GM21576 (cell line): Measurements from ENCODE around the gene TALDO1.
A peak's percentile ranks its signal among the peaks of the same experiment; 100 is the strongest.

Experiments used
- ATAC-seq: cut with Tn5 transposase; IDR thresholded peaks from one replicate; pipeline ENCODE4 v1.9.1; 2021; ENCODE audit warnings: mild to moderate bottlenecking, moderate library complexity; ENCODE audit not compliant: unreplicated experiment

The TALDO1 gene

GRCh38 chr11:747158-748006, at the start of gene TALDO1:
TALDO1 (plus strand) TSS chr11:747464; CDS start chr11:747482, 18 bp downstream.
- ATAC-seq, result peak; percentile 87

- ATAC-seq, result no peak
Observed at GRCh38 chr11:697811-698311, 49.4 kb upstream of the TALDO1 start.

GRCh38 chr11:698493-699115, 48.7 kb upstream of the TALDO1 start:
- no peak for ATAC-seq

- no peak for ATAC-seq
Observed at GRCh38 chr11:699116-699508, 48.2 kb upstream of the TALDO1 start.

DNA sequence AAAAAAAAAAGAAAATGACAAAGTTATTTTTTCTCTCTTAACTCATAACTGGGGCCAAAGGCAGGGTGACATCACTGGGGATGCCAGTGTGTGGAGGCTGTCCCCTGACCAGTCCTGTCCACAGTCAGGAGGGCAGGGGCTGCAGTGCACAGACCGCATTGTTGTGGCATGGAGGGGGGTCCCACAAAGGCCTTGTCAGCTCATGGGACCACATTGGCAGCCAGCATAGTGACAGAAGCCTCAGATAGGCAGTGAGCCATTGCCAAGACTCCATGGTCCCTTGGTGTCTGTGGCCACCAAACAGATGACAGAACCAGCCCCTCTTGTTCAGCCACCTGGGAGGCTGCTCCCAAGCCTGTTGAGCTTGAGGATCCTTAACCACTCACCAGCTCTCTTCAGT, 47.5 kb upstream of the TALDO1 start:
- no peak for ATAC-seq

GRCh38 chr11:701741-702461, 45.4 kb upstream of the TALDO1 start:
- ATAC-seq, result no peak

GRCh38 chr11:702462-703461, 44.5 kb upstream of the TALDO1 start:
- no peak for ATAC-seq

GRCh38 chr11:703506-703905, 43.8 kb upstream of the TALDO1 start:
- ATAC-seq, result no peak

DNA sequence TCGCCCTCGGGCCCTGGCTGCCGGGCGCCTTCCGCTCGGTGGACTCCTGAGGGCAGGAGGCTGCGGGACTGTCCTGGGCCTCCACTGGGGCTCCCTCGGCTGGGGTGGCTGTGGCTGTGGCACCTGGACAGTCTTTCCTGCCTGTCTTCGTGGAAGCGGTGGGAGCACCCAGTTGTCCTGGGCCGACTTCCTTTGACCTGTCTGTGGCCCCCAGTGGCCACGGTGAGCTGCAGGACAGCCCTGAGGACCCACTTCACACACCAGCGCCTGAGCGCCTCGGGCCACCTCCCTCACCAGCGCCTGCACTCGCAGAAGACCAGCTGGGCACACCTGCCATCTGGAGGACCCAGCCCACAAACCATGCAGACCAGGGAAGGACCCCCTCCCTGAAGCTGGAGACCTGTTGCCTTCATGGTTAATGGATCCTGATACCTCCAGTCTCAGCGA, 43.0 kb upstream of the TALDO1 start:
- no peak for ATAC-seq

DNA sequence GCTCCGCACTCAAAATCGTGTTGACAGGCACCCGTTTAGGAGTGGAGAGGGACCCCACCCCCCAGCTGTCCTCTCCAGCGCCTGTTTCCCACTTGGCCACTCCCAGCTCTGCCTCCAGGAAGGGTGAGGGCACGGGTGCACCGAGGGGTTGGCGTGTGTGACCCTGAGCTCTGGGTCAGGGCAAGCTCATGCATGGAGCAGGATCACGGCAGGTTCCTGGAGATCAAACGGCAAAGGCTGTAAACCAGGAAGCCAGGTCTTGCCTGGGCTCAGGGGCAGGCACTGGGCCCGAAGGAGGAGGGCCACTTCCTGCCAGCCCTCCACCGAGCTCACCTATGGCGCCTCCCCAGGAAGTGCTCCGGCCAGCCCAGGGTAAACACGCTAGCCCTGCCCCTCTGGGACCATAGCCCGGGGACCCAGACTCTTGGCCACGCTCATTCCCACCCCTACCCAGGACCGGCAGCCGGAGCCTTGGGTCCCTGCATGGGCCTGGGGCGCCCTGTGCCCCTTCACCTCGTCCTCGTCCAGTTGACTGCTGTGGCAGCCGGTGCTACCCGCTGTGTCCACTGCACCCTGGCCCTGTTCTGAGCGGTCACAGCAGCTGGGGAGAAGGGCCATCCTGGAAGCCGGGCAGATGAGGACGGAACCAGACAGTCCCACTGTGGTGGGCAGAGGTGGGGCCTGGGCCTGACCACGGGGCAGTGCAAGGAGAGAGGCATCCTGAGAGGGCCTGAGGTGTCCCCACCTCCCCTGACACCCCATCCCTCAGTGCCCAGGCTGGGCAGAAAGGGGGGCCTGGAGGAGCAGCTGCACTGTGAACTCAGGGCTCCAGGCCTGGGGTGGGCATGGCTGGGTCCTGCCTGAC, 42.3 kb upstream of the TALDO1 start:
- no peak for ATAC-seq

GRCh38 chr11:705646-706438, 41.4 kb upstream of the TALDO1 start, which contains the start of gene EPS8L2:
EPS8L2 (plus strand) TSS chr11:706231; CDS start chr11:709408, 3,177 bp downstream.
- ATAC-seq, result no peak

DNA sequence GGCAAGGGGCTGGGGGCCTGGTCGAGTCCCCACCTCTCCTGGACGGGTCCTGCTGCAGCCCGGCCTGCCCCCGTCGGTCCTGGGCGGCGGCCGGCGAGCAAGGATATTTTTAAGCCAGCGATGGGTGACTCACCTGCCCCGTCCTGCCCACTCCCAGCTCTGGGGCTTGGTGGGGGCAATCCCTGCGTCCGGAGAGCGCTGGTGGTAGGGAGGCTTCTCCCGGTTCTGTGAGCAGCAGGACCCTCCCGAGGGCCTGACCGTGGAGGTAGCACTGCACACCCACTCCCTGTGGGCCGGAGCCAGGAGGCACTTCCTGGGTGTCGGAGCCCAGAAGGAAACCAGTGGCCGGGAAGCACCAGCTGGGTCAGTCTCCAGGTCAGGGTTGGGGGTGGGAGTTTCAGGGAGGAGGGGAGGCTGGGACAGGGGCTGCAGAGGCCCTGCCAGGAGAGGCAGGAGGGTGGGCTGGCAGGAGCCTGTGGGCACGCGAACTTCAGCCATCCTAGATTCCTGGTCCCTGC, 40.8 kb upstream of the TALDO1 start:
- ATAC-seq, result no peak

DNA sequence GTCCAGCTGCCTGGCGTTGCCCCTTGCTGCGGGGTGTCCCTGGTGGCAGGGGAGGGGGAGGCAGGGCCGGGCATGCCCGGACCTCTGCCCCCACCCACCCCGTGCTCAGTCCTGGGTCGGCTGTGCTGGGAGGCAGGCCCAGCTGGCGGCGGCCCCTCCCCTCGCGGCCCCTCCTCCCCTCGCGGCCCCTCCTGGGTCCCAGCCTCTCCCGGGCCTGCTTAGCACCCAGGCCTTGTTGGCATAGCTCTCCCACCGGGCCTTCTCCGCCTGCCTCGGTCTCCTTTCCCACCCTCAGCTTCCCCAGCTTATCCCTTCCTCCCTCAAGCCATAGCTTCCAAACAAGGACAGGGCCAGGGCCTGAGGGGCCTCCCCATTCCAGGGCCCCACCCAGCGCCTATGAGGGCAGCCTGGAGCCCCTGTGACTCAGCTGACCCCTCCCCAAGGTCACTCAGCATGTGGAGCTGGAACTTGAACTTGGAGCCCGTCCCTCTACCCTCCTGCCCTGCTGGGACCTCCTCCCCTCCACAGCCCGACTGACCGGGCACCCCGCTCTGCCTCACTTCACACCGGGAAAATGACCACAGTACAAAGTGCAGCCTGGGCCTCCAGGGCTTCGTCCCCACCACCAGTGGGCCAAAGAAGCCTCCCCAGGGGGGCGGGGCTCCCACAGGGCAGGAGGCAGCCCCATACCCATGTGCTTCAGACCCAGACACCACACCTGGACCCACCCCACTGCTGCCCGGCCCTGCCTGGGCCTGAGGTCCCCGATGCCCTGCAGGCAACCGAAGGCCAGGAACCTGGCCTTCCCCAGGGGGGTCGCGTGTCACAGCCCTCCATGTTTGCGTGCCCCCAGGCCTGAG, 40.1 kb upstream of the TALDO1 start:
- no peak for ATAC-seq

DNA sequence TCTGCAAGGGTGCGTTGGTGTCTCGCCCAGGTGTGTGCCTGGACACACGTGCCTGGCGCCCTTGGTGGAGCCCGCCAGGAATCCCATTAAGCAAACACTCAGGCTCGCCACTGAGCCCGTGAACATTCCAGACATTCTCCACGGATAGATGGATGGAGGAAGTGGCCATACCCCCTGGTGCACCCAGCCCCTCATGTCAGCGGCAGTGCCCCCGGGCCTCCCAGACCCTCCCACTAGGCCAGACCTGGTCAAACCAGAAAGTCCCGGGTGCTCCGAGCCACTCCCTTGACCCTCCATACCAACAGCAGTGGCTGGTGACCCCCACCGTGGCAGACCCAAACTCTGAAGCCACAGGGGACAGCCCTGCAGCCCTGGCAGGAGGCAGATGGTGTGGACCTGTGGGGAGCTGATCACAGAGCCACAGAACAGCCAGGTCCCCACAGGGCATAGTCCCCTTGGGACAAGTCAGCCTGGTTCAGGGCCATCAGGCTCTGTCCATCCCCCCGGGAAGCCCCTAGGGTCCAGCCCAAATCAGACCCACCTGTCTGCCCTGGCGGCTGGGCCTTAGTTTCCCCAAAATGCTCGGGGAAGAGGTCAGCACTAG, 39.3 kb upstream of the TALDO1 start:
- ATAC-seq, result no peak

GRCh38 chr11:708511-708910, 38.8 kb upstream of the TALDO1 start:
- no peak for ATAC-seq

DNA sequence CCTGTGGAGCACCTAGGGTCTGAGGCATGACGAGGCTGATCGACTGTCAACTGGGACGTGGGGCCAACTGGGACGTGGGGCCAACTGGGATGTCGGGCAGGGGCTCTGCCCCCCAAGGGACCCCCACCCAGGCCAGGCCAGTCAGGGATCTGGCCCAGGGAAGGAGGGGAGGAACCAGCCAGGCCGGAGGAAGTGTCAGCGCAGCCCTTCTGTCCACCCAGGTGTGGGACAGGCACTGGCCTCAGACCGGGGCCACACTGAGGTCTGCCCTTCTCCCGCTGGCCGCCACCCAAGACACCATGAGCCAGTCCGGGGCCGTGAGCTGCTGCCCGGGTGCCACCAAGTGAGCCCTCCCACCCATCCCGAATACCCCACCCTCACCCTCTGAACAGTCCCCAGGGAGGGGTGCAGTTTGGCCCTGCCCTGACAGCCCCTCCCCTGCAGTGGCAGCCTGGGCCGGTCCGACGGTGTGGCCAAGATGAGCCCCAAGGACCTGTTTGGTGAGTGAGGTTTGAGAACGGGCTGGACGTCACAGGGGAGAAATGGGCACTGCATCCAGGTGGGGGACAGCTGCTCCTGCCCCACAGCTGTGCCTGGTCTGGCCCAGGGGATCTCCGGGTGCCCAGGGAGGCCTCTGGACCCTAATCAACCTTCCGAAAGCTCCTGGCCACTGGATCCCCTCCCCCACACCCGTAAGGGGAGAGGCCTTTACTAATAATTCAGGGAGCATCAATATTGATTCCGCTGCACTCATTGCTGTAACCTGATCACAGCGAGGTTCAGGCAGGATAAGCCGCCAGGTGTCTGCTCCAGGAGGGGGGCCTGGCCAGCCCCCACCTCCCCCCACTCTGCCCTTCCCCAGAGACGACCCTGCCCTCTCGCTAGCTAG, 37.9 kb upstream of the TALDO1 start:
- ATAC-seq, result no peak
